Measurements from ENCODE around the gene HERC3.

- TF ChIP-seq CTCF (IDR thresholded peaks at IDR 0.05) (no peak), EZH2 (IDR thresholded peaks at IDR 0.05; ENCODE audit: borderline replicate concordance, insufficient read depth, low read depth, low read length, poor library complexity, severe bottlenecking) (no peak)
These were observed 82.7 kb downstream of the HERC3 start for GRCh38 chr4:88674979-88675378.
